HepG2 (cell line): ENCODE data around the gene TRNP1. TPM values are rescaled to one million over a fixed set of nuclear protein-coding genes. Genes with fewer than 3 reads are reported as not detected.

ENCODE experiments used
- ATAC-seq: fragments of 200-7000 bp; cut with Tn5 transposase; 3 replicates; pipeline ENCODE4 v1.9.1; 2020; ENCODE audit warnings: mild to moderate bottlenecking, moderate library complexity
- BruUV-seq: library from RNA; stranded (reverse); fragments of 400-500 nt; replicated peaks from 2 replicates; lab custom pipeline; 2021; lab: Mats Ljungman, UMichigan
- CTCF ChIA-PET: fragments of 300-600 bp; formaldehyde crosslinking; extraction: SDS; loops from one replicate; lab custom pipeline; 2021; ENCODE audit warnings: low total read pairs, inconsistent platforms, low intra/inter-chr PET ratio; lab: Yijun Ruan, JAX
- POLR2A ChIA-PET: fragments of 350-600 bp; sonication (Branson Sonifier 250); formaldehyde crosslinking; loops from one replicate; lab custom pipeline; 2020; ENCODE audit warnings: antibody characterized with exemption, inconsistent platforms; lab: Yijun Ruan, JAX
- DNase-seq: peaks from one replicate; pipeline ENCODE4 v3.0.0-alpha.2; 2015; ENCODE audit warnings: low spot score
- FAIRE-seq: peaks from 3 replicates; lab custom pipeline; 2011; peaks lifted over from hg19 to GRCh38; lab: Jason Lieb, UNC
- H2AFZ ChIP-seq: one replicate; pipeline ENCODE4 v1.6.1; 2011; ENCODE audit warnings: low read length, inconsistent platforms
- H3K27ac ChIP-seq: fragments of 300-600 bp; 3 replicates; pipeline ENCODE4 v1.8.0; 2011; ENCODE audit warnings: mixed run types, mild to moderate bottlenecking, mixed read lengths, low read length, inconsistent platforms; ENCODE audit not compliant: insufficient read depth; ENCODE audit errors: extremely low read length
- H3K27me3 ChIP-seq, 2 experiments: fragments of 200-600 bp in 1 of 2; 2 replicates in 1 of 2; 3 replicates in 1 of 2; pipeline versions ENCODE4 v1.6.0 to v1.8.0; 2011; ENCODE audit warnings: low read length in 2 of 2, mild to moderate bottlenecking in 2 of 2, moderate library complexity in 2 of 2, inconsistent platforms in 1 of 2; ENCODE audit not compliant: insufficient read depth in 2 of 2, control insufficient read depth in 1 of 2
- H3K36me3 ChIP-seq, 2 experiments: fragments of 200-600 bp in 1 of 2; replicated peaks in 1 of 2; 2 replicates in 1 of 2; 3 replicates in 1 of 2; pipeline versions ENCODE4 v1.5.1 to v1.8.0; 2011; ENCODE audit warnings: low read length in 2 of 2, inconsistent platforms in 1 of 2; ENCODE audit not compliant: insufficient read depth in 2 of 2, control insufficient read depth in 1 of 2
- H3K4me1 ChIP-seq: 2 replicates; pipeline ENCODE4 v1.5.1; 2012; ENCODE audit warnings: low read length, inconsistent platforms; ENCODE audit not compliant: insufficient read depth
- H3K4me2 ChIP-seq: 2 replicates; pipeline ENCODE4 v1.6.0; 2011; ENCODE audit warnings: low read depth, low read length, inconsistent platforms
- H3K4me3 ChIP-seq, 3 experiments: fragments of 200-600 bp in 1 of 3; sonication (generic), shearing (Covaris generic) in 1 of 3; replicated peaks in 1 of 3; 2 replicates each; pipeline ENCODE4 v1.5.1; 2011 to 2016; ENCODE audit warnings: low read length in 3 of 3, inconsistent platforms in 2 of 3, low read depth in 2 of 3, mild to moderate bottlenecking in 2 of 3, control low read depth in 1 of 3, mixed read lengths in 1 of 3; ENCODE audit not compliant: insufficient read depth in 1 of 3
- H3K79me2 ChIP-seq: one replicate; pipeline ENCODE4 v1.6.1; 2011; ENCODE audit warnings: low read length, inconsistent platforms; ENCODE audit not compliant: insufficient read depth
- H3K9ac ChIP-seq: 2 replicates; pipeline ENCODE4 v1.6.0; 2011; ENCODE audit warnings: mild to moderate bottlenecking, low read depth, low read length, inconsistent platforms; ENCODE audit not compliant: insufficient read depth
- H3K9me3 ChIP-seq: 2 replicates; pipeline ENCODE4 v1.5.1; 2012; ENCODE audit warnings: mild to moderate bottlenecking, low read length
- H4K20me1 ChIP-seq: 2 replicates; pipeline ENCODE4 v1.6.0; 2011; ENCODE audit warnings: inconsistent platforms, mild to moderate bottlenecking, low read length, moderate library complexity; ENCODE audit not compliant: insufficient read depth
- FOXA1 ChIP-seq, 2 experiments: fragments of 450-650 bp in 1 of 2; sonication (generic) in 1 of 2; formaldehyde crosslinking in 1 of 2; IDR thresholded peaks; 2 replicates each; pipeline versions ENCODE4 v1.4.0 to v1.6.1; 2016 to 2020; ENCODE audit warnings: missing genetic modification reagents in 1 of 2
- HNF1A ChIP-seq, 2 experiments: sonication (generic) in 1 of 2; formaldehyde crosslinking in 1 of 2; IDR thresholded peaks; 2 replicates each; pipeline versions ENCODE4 v1.4.0 to v1.6.1; 2016 to 2020; ENCODE audit warnings: borderline replicate concordance in 1 of 2, low read depth in 1 of 2, mild to moderate bottlenecking in 1 of 2, missing genetic modification reagents in 1 of 2
- HNRNPUL1 ChIP-seq: fragments of 200-400 bp; formaldehyde crosslinking; IDR thresholded peaks from 2 replicates; pipeline ENCODE4 v1.6.1; 2017; ENCODE audit warnings: low read depth, mild to moderate bottlenecking, low read length, moderate library complexity
- RCOR2 ChIP-seq: IDR thresholded peaks from 2 replicates; pipeline ENCODE4 v1.6.1; 2016; ENCODE audit warnings: missing biosample characterization, missing genetic modification reagents
- SYNCRIP ChIP-seq: fragments of 200-400 bp; formaldehyde crosslinking; IDR thresholded peaks from 2 replicates; pipeline ENCODE4 v1.6.1; 2018; ENCODE audit warnings: mild to moderate bottlenecking, low read depth, low read length; ENCODE audit not compliant: insufficient read depth
- TAF1 ChIP-seq: sonication (generic); formaldehyde crosslinking; IDR thresholded peaks from 2 replicates; pipeline ENCODE4 v1.4.0; 2020; ENCODE audit warnings: missing genetic modification reagents
- ZNF136 ChIP-seq: sonication (generic); formaldehyde crosslinking; IDR thresholded peaks from 2 replicates; pipeline ENCODE4 v1.8.1; 2022; ENCODE audit warnings: low read depth, mild to moderate bottlenecking, moderate library complexity, missing genetic modification reagents
- WGBS: methylation state at CpG from one replicate; pipeline ENCODE4 v1.1.6; 2017; ENCODE audit warnings: low lambda C conversion rate; 5-methylcytosine and 5-hydroxymethylcytosine counted together
- in situ Hi-C: cut with HindIII; loops from 2 replicates; pipeline ENCODE4 v1.10.0; 2017; ENCODE audit warnings: low pct_unique_long_range_greater_than_20kb; ENCODE audit not compliant: extremely low pct_ligation_motif_present
- intact Hi-C: fragments of 100-400 bp; cut with micrococcal nuclease; formaldehyde crosslinking; loops from one replicate; pipeline ENCODE4 v1.10.0; 2022; ENCODE audit not compliant: unreplicated experiment
- polyA plus RNA-seq, 8 experiments: library from polyadenylated mRNA; depleted of rRNA in 3 of 8; stranded (reverse) in 7 of 8; unstranded in 1 of 8; fragments of >200 nt; fragmentation: Illumina TruSeq in 4 of 8; extraction: Trizol in 4 of 8; gene quantifications; 2 replicates each; pipeline versions ENCODE4 v1.2.1 to v1.2.3, GENCODE V29; 2011 to 2016; ENCODE audit warnings: low read depth in 4 of 8, missing spikeins in 1 of 8, mixed read lengths in 1 of 8; ENCODE audit not compliant: insufficient read depth in 1 of 8
- total RNA-seq, 5 experiments: library from RNA; depleted of rRNA; stranded (reverse); fragments of >200 nt; fragmentation: Illumina TruSeq; extraction: Trizol; gene quantifications; 2 replicates each; pipeline ENCODE4 v1.2.3, GENCODE V29; 2016; ENCODE audit warnings: low read depth in 1 of 5
- TF ChIP-seq, protein P1 (sequence below): IDR thresholded peaks from 2 replicates; pipeline ENCODE4 v1.6.1; 2016
- TF ChIP-seq, protein P2 (sequence below): sonication (generic); formaldehyde crosslinking; IDR thresholded peaks from 2 replicates; pipeline ENCODE4 v1.8.0; 2022; ENCODE audit warnings: missing genetic modification reagents, low read depth, mild to moderate bottlenecking, borderline replicate concordance
- TF ChIP-seq, protein P3 (sequence below): IDR thresholded peaks from 2 replicates; pipeline ENCODE4 v1.6.1; 2016; ENCODE audit warnings: mild to moderate bottlenecking, missing biosample characterization, missing genetic modification reagents

Gene TRNP1
- total and polyA plus RNA-seq, 2 of the 13 experiments (the other 11 are each of a cell fraction or from before 2014, with no cell fraction given): 42.0 to 158 TPM

- H3K4me1 ChIP-seq: peaks cover 62% of the 10 kb centered on the region
- ChIA-PET CTCF (no interaction called here), POLR2A (interaction anchor here (0.5 to 1.8 kb wide), 7 partner anchors 9 to 60 kb away, joined by 3 to 5 read pairs (median 3); partner anchors contain the start of genes GPN2, KDF1, NR0B2 and TRNP1)
- WGBS: 100% methylated on average over 3 of the region's 3 CpGs
- FAIRE-seq: no peak
- H3K27me3 ChIP-seq: no peaks in the 10 kb centered on the region
- no TSS peak for BruUV-seq
- peaks cover 10 to 15% of the 10 kb centered on the region in 2 experiments; a peak in 4 of 5 replicates for H3K36me3 ChIP-seq
- in situ Hi-C loops (no loop called here), intact Hi-C loops (no loop called here)
- no peak overlapping the region for H3K4me2 ChIP-seq
- no peak overlapping the region for H2AFZ ChIP-seq
- H3K79me2 ChIP-seq: no peaks in the 10 kb centered on the region
- no peak overlapping the region for H3K27ac ChIP-seq
- H3K9ac ChIP-seq: no peak overlapping the region
- H3K4me3 ChIP-seq: no peak overlapping the region
- no peak for ATAC-seq
- no peaks in the 10 kb centered on the region for H4K20me1 ChIP-seq
- H3K9me3 ChIP-seq: no peaks in the 10 kb centered on the region
- DNase-seq: no peak
- TF ChIP-seq ZNF136 (CRISPR knock-in tag): no peak
- TF ChIP-seq TAF1: no peak
- TF ChIP-seq HNRNPUL1: no peak
Measured at GRCh38 chr1:26949926-26950319, 43.6 kb upstream of the TRNP1 start.

DNA sequence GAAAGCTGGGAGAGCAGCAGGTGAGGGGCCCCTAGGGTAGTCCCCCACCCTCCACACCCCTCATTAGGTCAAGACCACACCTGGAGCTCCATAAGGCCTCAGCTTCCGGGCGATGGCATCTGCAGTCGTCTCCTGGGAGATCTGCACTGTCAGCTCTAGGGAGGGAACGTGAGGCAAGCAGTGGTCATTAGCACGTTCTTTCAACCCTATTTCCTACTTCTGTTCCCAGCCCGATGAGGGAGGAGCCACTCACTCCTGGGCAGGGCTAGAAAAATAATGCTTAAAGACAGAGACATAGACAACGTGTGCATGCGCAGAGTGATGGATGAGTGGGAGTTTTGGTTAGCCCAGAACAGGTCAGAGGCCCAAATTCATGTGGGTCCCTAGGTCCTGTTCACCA is 42.9 kb upstream of the TRNP1 start:
- DNase-seq (no peak), FAIRE-seq (no peak), ATAC-seq (no peak; the same call in 2 of the 3 replicates)
- 90% methylated on average over 8 of the region's 8 CpGs for WGBS
- ChIA-PET CTCF (no interaction called here), POLR2A (interaction anchor here (0.9 to 1.8 kb wide), 7 partner anchors 10 to 60 kb away, joined by 3 to 5 read pairs (median 5); partner anchors contain the start of genes GPATCH3, GPN2, KDF1 and NR0B2)
- no peak overlapping the region for H2AFZ ChIP-seq
- BruUV-seq: no TSS peak
- no peaks in the 10 kb centered on the region for H3K79me2 ChIP-seq
- intact Hi-C loops (no loop called here), in situ Hi-C loops (no loop called here)
- H3K27ac ChIP-seq: no peak overlapping the region
- H3K36me3 ChIP-seq: peaks cover 4 to 9% of the 10 kb centered on the region in 2 experiments; a peak in 4 of 5 replicates
- H3K9me3 ChIP-seq: no peaks in the 10 kb centered on the region
- H3K4me3 ChIP-seq: no peak overlapping the region
- H3K27me3 ChIP-seq: no peaks in the 10 kb centered on the region
- no peak overlapping the region for H3K4me2 ChIP-seq
- no peaks in the 10 kb centered on the region for H4K20me1 ChIP-seq
- peaks cover 55% of the 10 kb centered on the region for H3K4me1 ChIP-seq
- no peak overlapping the region for H3K9ac ChIP-seq
- TF ChIP-seq FOXA1 (IDR thresholded peaks at IDR 0.05): no peak
- no peak for TF ChIP-seq FOXA1 (CRISPR knock-in tag; IDR thresholded peaks at IDR 0.05)
- TF ChIP-seq, protein P1, sequence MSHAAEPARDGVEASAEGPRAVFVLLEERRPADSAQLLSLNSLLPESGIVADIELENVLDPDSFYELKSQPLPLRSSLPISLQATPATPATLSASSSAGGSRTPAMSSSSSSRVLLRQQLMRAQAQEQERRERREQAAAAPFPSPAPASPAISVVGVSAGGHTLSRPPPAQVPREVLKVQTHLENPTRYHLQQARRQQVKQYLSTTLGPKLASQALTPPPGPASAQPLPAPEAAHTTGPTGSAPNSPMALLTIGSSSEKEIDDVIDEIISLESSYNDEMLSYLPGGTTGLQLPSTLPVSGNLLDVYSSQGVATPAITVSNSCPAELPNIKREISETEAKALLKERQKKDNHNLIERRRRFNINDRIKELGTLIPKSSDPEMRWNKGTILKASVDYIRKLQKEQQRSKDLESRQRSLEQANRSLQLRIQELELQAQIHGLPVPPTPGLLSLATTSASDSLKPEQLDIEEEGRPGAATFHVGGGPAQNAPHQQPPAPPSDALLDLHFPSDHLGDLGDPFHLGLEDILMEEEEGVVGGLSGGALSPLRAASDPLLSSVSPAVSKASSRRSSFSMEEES (CRISPR knock-in tag): no peak
- TF ChIP-seq, protein P2, sequence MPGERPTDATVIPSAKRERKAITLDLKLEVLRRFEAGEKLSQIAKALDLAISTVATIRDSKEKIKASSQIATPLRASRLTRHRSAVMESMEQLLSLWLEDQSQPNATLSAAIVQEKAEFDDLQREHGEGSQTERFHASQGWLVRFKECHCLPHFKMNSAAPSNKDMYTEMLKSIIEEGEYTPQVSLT: no peak
- TF ChIP-seq, protein P3, sequence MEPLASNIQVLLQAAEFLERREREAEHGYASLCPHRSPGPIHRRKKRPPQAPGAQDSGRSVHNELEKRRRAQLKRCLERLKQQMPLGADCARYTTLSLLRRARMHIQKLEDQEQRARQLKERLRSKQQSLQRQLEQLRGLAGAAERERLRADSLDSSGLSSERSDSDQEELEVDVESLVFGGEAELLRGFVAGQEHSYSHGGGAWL (CRISPR knock-in tag): no peak
- TF ChIP-seq RCOR2 (CRISPR knock-in tag): no peak
- TF ChIP-seq HNF1A (IDR thresholded peaks at IDR 0.05; ENCODE audit: low read depth): no peak
- TF ChIP-seq HNF1A (CRISPR knock-in tag; IDR thresholded peaks at IDR 0.05; ENCODE audit: borderline replicate concordance): no peak
- TF ChIP-seq SYNCRIP: no peak
